ENCODE data around the gene SPDYE6.
"Not testable (repeated sequence)": the region's sequence is repeated elsewhere in the genome, so short reads cannot be mapped to it uniquely, and the experiment has no call there.

The SPDYE6 gene

GRCh38 chr7:102363549-102364393 is 7.5 kb upstream of the SPDYE6 start:
- DNase-seq, result peak; percentile 87 to 99 (median 90)

GRCh38 chr7:102346983-102347382 is 9.3 kb downstream of the SPDYE6 start:
- not testable (repeated sequence) for DNase-seq

GRCh38 chr7:102340599-102341368 is 15.5 kb downstream of the SPDYE6 start:
- DNase-seq, result not testable (repeated sequence)

GRCh38 chr7:102337420-102337819 is 18.8 kb downstream of the SPDYE6 start:
- DNase-seq, result not testable (repeated sequence)

GRCh38 chr7:102337002-102337401 is 19.2 kb downstream of the SPDYE6 start:
- not testable (repeated sequence) for DNase-seq

GRCh38 chr7:102335574-102335973 is 20.7 kb downstream of the SPDYE6 start:
- DNase-seq, result not testable (repeated sequence)

- DNase-seq, result not testable (repeated sequence)
Observed at GRCh38 chr7:102330666-102331460, 25.4 kb downstream of the SPDYE6 start.

- not testable (repeated sequence) for DNase-seq
Observed at GRCh38 chr7:102329366-102329765, 26.9 kb downstream of the SPDYE6 start.

GRCh38 chr7:102328863-102329262 is 27.4 kb downstream of the SPDYE6 start:
- not testable (repeated sequence) for DNase-seq

- not testable (repeated sequence) for DNase-seq
Observed at GRCh38 chr7:102327183-102327582, 29.1 kb downstream of the SPDYE6 start.

- DNase-seq, result no peak
Observed at GRCh38 chr7:102326157-102326889, 29.9 kb downstream of the SPDYE6 start.

- DNase-seq, result not testable (repeated sequence)
Observed at GRCh38 chr7:102325106-102325505, 31.1 kb downstream of the SPDYE6 start.

- no peak for DNase-seq
Observed at GRCh38 chr7:102323914-102324195, 32.4 kb downstream of the SPDYE6 start.

- no peak for DNase-seq
Observed at GRCh38 chr7:102322202-102322715, 34.0 kb downstream of the SPDYE6 start.

- no peak for DNase-seq
Observed at GRCh38 chr7:102321351-102322201, 34.7 kb downstream of the SPDYE6 start.

GRCh38 chr7:102320601-102321350 is 35.5 kb downstream of the SPDYE6 start:
- DNase-seq, result no peak

- DNase-seq, result no peak
Observed at GRCh38 chr7:102320181-102320580, 36.1 kb downstream of the SPDYE6 start.

GRCh38 chr7:102319671-102320070 is 36.6 kb downstream of the SPDYE6 start:
- no peak for DNase-seq

- DNase-seq, result no peak
Observed at GRCh38 chr7:102318482-102318971, 37.7 kb downstream of the SPDYE6 start.
